Measurements from ENCODE around the gene ITPRID1.

DNA sequence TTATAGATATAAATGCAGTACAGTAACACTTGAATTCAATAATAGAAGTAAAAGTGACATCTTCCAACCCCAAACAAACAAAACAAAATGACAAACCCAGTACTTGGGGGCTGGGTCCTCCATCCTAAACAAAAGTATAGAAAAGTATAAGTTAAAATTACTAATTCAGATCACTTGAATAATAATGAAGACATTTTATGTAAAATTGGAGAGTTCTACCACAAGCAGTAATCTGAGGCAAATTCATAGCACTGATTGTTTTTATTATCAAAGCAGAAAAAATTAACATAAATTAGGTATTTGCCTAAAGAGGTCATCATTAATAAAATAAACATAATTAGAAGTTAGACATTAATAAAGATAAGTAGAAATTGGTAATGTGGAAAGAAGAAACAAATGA is 81.5 kb downstream of the ITPRID1 start:
- TF ChIP-seq CTCF (IDR thresholded peaks at IDR 0.05): no peak
- no peak for TF ChIP-seq POLR2A (IDR thresholded peaks at IDR 0.05)
- no peak for TF ChIP-seq POLR2AphosphoS5 (IDR thresholded peaks at IDR 0.05; ENCODE audit: insufficient read depth in 1 of 2, low read depth in 1 of 2)

Measured in vagina (tissue), 2 donors.